H9 (cell line): ENCODE measurements around the gene LARGE1. TPM values are rescaled to one million over a fixed set of nuclear protein-coding genes. Genes with fewer than 3 reads are reported as not detected.

Source experiments
- DNase-seq: peaks from one replicate; pipeline ENCODE4 v3.0.0-alpha.2; 2017
- H2AFZ ChIP-seq: one replicate; pipeline ENCODE4 v1.6.1; 2013; ENCODE audit warnings: mild to moderate bottlenecking, low read length, control low read depth, moderate library complexity
- H2AK5ac ChIP-seq: 2 replicates; pipeline ENCODE4 v1.6.1; 2013; ENCODE audit warnings: low read length, control low read depth, mixed read lengths; ENCODE audit not compliant: insufficient read length
- H2BK120ac ChIP-seq: one replicate; pipeline ENCODE4 v1.6.1; 2013; ENCODE audit warnings: low read depth, mild to moderate bottlenecking, low read length, control low read depth, inconsistent platforms; ENCODE audit not compliant: poor library complexity, severe bottlenecking
- H2BK12ac ChIP-seq: 2 replicates; pipeline ENCODE4 v1.6.1; 2013; ENCODE audit warnings: low read length, control low read depth, mixed read lengths, low read depth; ENCODE audit not compliant: insufficient read length
- H2BK15ac ChIP-seq: 2 replicates; pipeline ENCODE4 v1.6.1; 2013; ENCODE audit warnings: low read depth, low read length, control low read depth
- H2BK20ac ChIP-seq: one replicate; pipeline ENCODE4 v1.6.1; 2013; ENCODE audit warnings: low read depth, mild to moderate bottlenecking, low read length, control low read depth, inconsistent platforms; ENCODE audit not compliant: poor library complexity, severe bottlenecking
- H2BK5ac ChIP-seq: 2 replicates; pipeline ENCODE4 v1.6.1; 2013; ENCODE audit warnings: low read length, control low read depth, mixed read lengths; ENCODE audit not compliant: insufficient read length
- H3K14ac ChIP-seq: 2 replicates; pipeline ENCODE4 v1.6.1; 2013; ENCODE audit warnings: low read length, control low read depth; ENCODE audit not compliant: insufficient read depth
- H3K18ac ChIP-seq: 2 replicates; pipeline ENCODE4 v1.6.1; 2013; ENCODE audit warnings: low read depth, mild to moderate bottlenecking, mixed read lengths, low read length, control low read depth; ENCODE audit not compliant: insufficient read length
- H3K23ac ChIP-seq: 2 replicates; pipeline ENCODE4 v1.6.1; 2013; ENCODE audit warnings: low read length, control low read depth, mixed read lengths, low read depth; ENCODE audit not compliant: insufficient read length
- H3K23me2 ChIP-seq: 2 replicates; pipeline ENCODE4 v1.6.1; 2013; ENCODE audit warnings: low read depth, mild to moderate bottlenecking, mixed read lengths, low read length, control low read depth; ENCODE audit not compliant: insufficient read length, poor library complexity, severe bottlenecking
- H3K27ac ChIP-seq: 2 replicates; pipeline ENCODE4 v1.5.1; 2013; ENCODE audit warnings: low read length, control low read depth, mixed read lengths, low read depth; ENCODE audit not compliant: insufficient read length
- H3K27me3 ChIP-seq: 2 replicates; pipeline ENCODE4 v1.6.1; 2013; ENCODE audit warnings: low read length, control low read depth, inconsistent platforms; ENCODE audit not compliant: insufficient read depth
- H3K4ac ChIP-seq: 2 replicates; pipeline ENCODE4 v1.6.1; 2013; ENCODE audit warnings: low read depth, mild to moderate bottlenecking, control low read depth, inconsistent platforms, low read length, moderate library complexity
- H3K4me1 ChIP-seq: 2 replicates; pipeline ENCODE4 v1.6.1; 2013; ENCODE audit warnings: low read length, control low read depth, inconsistent platforms; ENCODE audit not compliant: insufficient read depth
- H3K4me2 ChIP-seq: 2 replicates; pipeline ENCODE4 v1.6.1; 2013; ENCODE audit warnings: low read length, control low read depth, mixed read lengths; ENCODE audit not compliant: insufficient read length, insufficient read depth
- H3K56ac ChIP-seq: 2 replicates; pipeline ENCODE4 v1.6.1; 2013; ENCODE audit warnings: low read depth, mild to moderate bottlenecking, mixed read lengths, low read length, control low read depth; ENCODE audit not compliant: insufficient read length
- H3K79me1 ChIP-seq: 2 replicates; pipeline ENCODE4 v1.6.1; 2013; ENCODE audit warnings: low read depth, mild to moderate bottlenecking, moderate library complexity, low read length, control low read depth, inconsistent platforms; ENCODE audit not compliant: insufficient read depth, poor library complexity, severe bottlenecking
- H3K79me2 ChIP-seq: 2 replicates; pipeline ENCODE4 v1.6.1; 2013; ENCODE audit warnings: low read length, control low read depth, inconsistent platforms; ENCODE audit not compliant: insufficient read depth
- H3K9ac ChIP-seq: 2 replicates; pipeline ENCODE4 v1.6.1; 2013; ENCODE audit warnings: low read length, control low read depth, mixed read lengths; ENCODE audit not compliant: insufficient read length; ENCODE audit errors: extremely low read depth
- H3K9me3 ChIP-seq: one replicate; pipeline ENCODE4 v1.6.1; 2013; ENCODE audit warnings: low read depth, low read length, inconsistent platforms; ENCODE audit not compliant: control insufficient read depth
- H3T11ph ChIP-seq: one replicate; pipeline ENCODE4 v1.6.1; 2013; ENCODE audit warnings: mild to moderate bottlenecking, low read length, control low read depth, inconsistent platforms
- H4K20me1 ChIP-seq: one replicate; pipeline ENCODE4 v1.6.1; 2013; ENCODE audit not compliant: control insufficient read depth, insufficient read length, insufficient read depth
- H4K5ac ChIP-seq: 2 replicates; pipeline ENCODE4 v1.6.1; 2013; ENCODE audit warnings: low read depth, mild to moderate bottlenecking, mixed read lengths, low read length, control low read depth; ENCODE audit not compliant: insufficient read length
- H4K8ac ChIP-seq: replicated peaks from 2 replicates; pipeline ENCODE4 v1.6.1; 2013; ENCODE audit warnings: low read length, control low read depth, mixed read lengths, low read depth; ENCODE audit not compliant: insufficient read length
- H4K91ac ChIP-seq: 2 replicates; pipeline ENCODE4 v1.6.1; 2013; ENCODE audit warnings: low read depth, mild to moderate bottlenecking, moderate library complexity, mixed read lengths, low read length, control low read depth; ENCODE audit not compliant: insufficient read length
- H3K27ac Mint-ChIP-seq, 3 experiments: 2 replicates in 2 of 3; 3 replicates in 1 of 3; pipeline ENCODE4 v1.8.0; 2020 to 2021; ENCODE audit warnings: mixed read lengths in 3 of 3, mild to moderate bottlenecking in 1 of 3, moderate library complexity in 1 of 3
- H3K27me3 Mint-ChIP-seq: 2 replicates; pipeline ENCODE4 v1.8.0; 2021; ENCODE audit warnings: low read depth, mild to moderate bottlenecking, moderate library complexity, mixed read lengths
- H3K36me3 Mint-ChIP-seq, 3 experiments: 2 replicates in 2 of 3; 3 replicates in 1 of 3; pipeline ENCODE4 v1.8.0; 2020 to 2021; ENCODE audit warnings: low read depth in 3 of 3, mixed read lengths in 3 of 3; ENCODE audit not compliant: insufficient read depth in 1 of 3
- H3K4me1 Mint-ChIP-seq, 2 experiments: 2 replicates each; pipeline ENCODE4 v1.8.0; 2020; ENCODE audit warnings: mixed read lengths in 2 of 2
- H3K4me3 Mint-ChIP-seq, 2 experiments: 2 replicates in 1 of 2; 3 replicates in 1 of 2; pipeline ENCODE4 v1.8.0; 2020 to 2021; ENCODE audit warnings: mild to moderate bottlenecking in 2 of 2, mixed read lengths in 2 of 2, moderate library complexity in 1 of 2
- H3K9me3 Mint-ChIP-seq, 2 experiments: 2 replicates in 1 of 2; 3 replicates in 1 of 2; pipeline ENCODE4 v1.8.0; 2020; ENCODE audit warnings: mild to moderate bottlenecking in 2 of 2, mixed read lengths in 2 of 2, moderate library complexity in 1 of 2
- CTCF ChIP-seq: fragments of 200-600 bp; sonication (generic); conservative IDR thresholded peaks from 3 replicates; pipeline ENCODE4 v1.8.0; 2021; ENCODE audit warnings: antibody characterized with exemption, mild to moderate bottlenecking
- total RNA-seq: library from RNA; stranded (reverse); gene quantifications from 2 replicates; pipeline ENCODE4 v1.2.1, GENCODE V29; 2021

LARGE1 gene
- total RNA-seq, 1 experiment from 2014 or later = 43.5 TPM

GRCh38 chr22:33758961-33759360 is 161.3 kb downstream of the LARGE1 start:
- H2BK5ac ChIP-seq = no peak overlapping the region
- no peak overlapping the region for H3K23ac ChIP-seq
- H4K91ac ChIP-seq = no peak overlapping the region
- no peaks in the 10 kb centered on the region; the same call in 1 of the 2 replicates for H3K79me2 ChIP-seq
- no peak overlapping the region for H3K4me3 Mint-ChIP-seq
- no peak overlapping the region for H3K14ac ChIP-seq
- no peak overlapping the region for H4K5ac ChIP-seq
- H3K27ac ChIP-seq = no peak overlapping the region
- TF ChIP-seq CTCF = no peak
- H3K79me1 ChIP-seq = no peaks in the 10 kb centered on the region
- H3K4ac ChIP-seq = no peak overlapping the region
- H3K4me1 Mint-ChIP-seq = peaks cover 40 to 43% of the 10 kb centered on the region in 2 experiments
- H3K18ac ChIP-seq = no peak overlapping the region
- H3K36me3 Mint-ChIP-seq = peaks cover 20 to 31% (median 23%) of the 10 kb centered on the region in 3 experiments
- H2BK120ac ChIP-seq = no peak overlapping the region
- no peak overlapping the region; a peak in 1 of 7 replicates for H3K27ac Mint-ChIP-seq
- H3K56ac ChIP-seq = no peak overlapping the region
- peaks cover 3% of the 10 kb centered on the region for H4K20me1 ChIP-seq
- H3K23me2 ChIP-seq = no peaks in the 10 kb centered on the region
- DNase-seq = no peak
- H2AK5ac ChIP-seq = no peak overlapping the region
- no peaks in the 10 kb centered on the region for H3K27me3 ChIP-seq
- no peak overlapping the region for H3K4me2 ChIP-seq
- no peak overlapping the region for H3T11ph ChIP-seq
- no peak overlapping the region for H4K8ac ChIP-seq
- no peaks in the 10 kb centered on the region for H3K9me3 ChIP-seq
- peaks cover 1% of the 10 kb centered on the region for H3K27me3 Mint-ChIP-seq
- no peak overlapping the region for H2BK20ac ChIP-seq
- peaks cover 8% of the 10 kb centered on the region; the same call in 1 of the 2 replicates for H3K4me1 ChIP-seq
- H2BK15ac ChIP-seq = no peak overlapping the region
- H3K9me3 Mint-ChIP-seq = no peaks in the 10 kb centered on the region; a peak in 1 of 5 replicates
- H2AFZ ChIP-seq = no peak overlapping the region
- no peak overlapping the region for H2BK12ac ChIP-seq
- H3K9ac ChIP-seq = no peak overlapping the region
